Measurements from ENCODE around the gene PLEKHH3.

- peak; percentile 49 for TF ChIP-seq CTCF (IDR thresholded peaks at IDR 0.05; ENCODE audit: low read depth, low read length)
- TF ChIP-seq EZH2phosphoT487 (IDR thresholded peaks at IDR 0.05; ENCODE audit: low read depth) = no peak
These were observed 58.2 kb downstream of the PLEKHH3 start for GRCh38 chr17:42618442-42619150.
